Tibial artery (tissue), 4 donors: ENCODE results near the gene MSI2.

ENCODE experiments used
- DNase-seq, 2 donors: peaks; one replicate each; pipeline ENCODE4 v3.0.0-alpha.2; 2019
- H3K27ac ChIP-seq, 2 donors: fragments of 200-600 bp; sonication (generic) in 1 of 2; 1 replicate in 1 of 2; 2 replicates in 1 of 2; pipeline ENCODE4 v1.5.1; 2018 to 2019; ENCODE audit warnings: mild to moderate bottlenecking in 1 of 2
- H3K27me3 ChIP-seq, 2 donors: fragments of 200-600 bp; sonication (generic) in 1 of 2; one replicate each; pipeline versions ENCODE4 v1.5.1 to v1.6.0; 2016 to 2019
- H3K36me3 ChIP-seq, 3 donors: fragments of 200-600 bp; sonication (generic) in 2 of 3; one replicate each; pipeline ENCODE4 v1.5.1; 2016 to 2019; ENCODE audit warnings: mild to moderate bottlenecking in 2 of 3
- H3K4me1 ChIP-seq, 4 donors: fragments of 200-600 bp; sonication (generic) in 2 of 4; 1 replicate in 3 of 4; 2 replicates in 1 of 4; pipeline ENCODE4 v1.5.1; 2016 to 2019
- H3K4me3 ChIP-seq, 2 donors: fragments of 200-600 bp; sonication (generic) in 1 of 2; 1 replicate in 1 of 2; 2 replicates in 1 of 2; pipeline ENCODE4 v1.5.1; 2018 to 2019; ENCODE audit warnings: mild to moderate bottlenecking in 2 of 2
- H3K9me3 ChIP-seq, 3 donors: fragments of 200-600 bp; sonication (generic) in 1 of 3; one replicate each; pipeline ENCODE4 v1.5.1; 2016 to 2019
- CTCF ChIP-seq, 2 experiments: fragments of 200-600 bp in 1 of 2; fragments of 450-650 bp in 1 of 2; IDR thresholded peaks; one replicate each; pipeline ENCODE4 v1.5.1; 2017 to 2019; ENCODE audit warnings: antibody characterized with exemption in 2 of 2, mild to moderate bottlenecking in 1 of 2, moderate library complexity in 1 of 2
- intact Hi-C: fragments of 100-400 bp; cut with DNase I; formaldehyde crosslinking; loops from one replicate; pipeline ENCODE4 v1.15.0; 2023; ENCODE audit warnings: low total_unique reads

The MSI2 gene

GRCh38 chr17:57439651-57440050, 183.3 kb downstream of the MSI2 start:
- DNase-seq = no peak
- no peak for TF ChIP-seq CTCF (IDR thresholded peaks at IDR 0.05)
- Histone ChIP-seq H3K4me1 (peaks cover 0 to 38% (median 16%) of the 10 kb centered on the region in 4 donors), H3K27me3 (no peaks in the 10 kb centered on the region), H3K27ac (no peak overlapping the region), H3K4me3 (no peak overlapping the region), H3K9me3 (no peaks in the 10 kb centered on the region), H3K36me3 (no peaks in the 10 kb centered on the region)
- intact Hi-C loops = loop anchor here (10.0 kb wide), 1 partner anchor 55 kb away; no protein-coding TSS in a partner anchor

GRCh38 chr17:57440522-57441269, 184.4 kb downstream of the MSI2 start:
- Histone ChIP-seq H3K27ac (no peak overlapping the region), H3K4me1 (peaks cover 0 to 39% (median 16%) of the 10 kb centered on the region in 4 donors), H3K36me3 (no peaks in the 10 kb centered on the region), H3K9me3 (no peaks in the 10 kb centered on the region), H3K4me3 (no peak overlapping the region), H3K27me3 (no peaks in the 10 kb centered on the region)
- peak in 1 of 2 experiments; percentile 6 for TF ChIP-seq CTCF (IDR thresholded peaks at IDR 0.05)
- intact Hi-C loops = no loop called here
- DNase-seq = peak; percentile 56 to 75

GRCh38 chr17:57441270-57441600, 184.9 kb downstream of the MSI2 start:
- no peaks in the 10 kb centered on the region for H3K9me3 ChIP-seq
- H3K4me1 ChIP-seq = peaks cover 0 to 43% (median 16%) of the 10 kb centered on the region in 4 donors
- no peak overlapping the region for H3K4me3 ChIP-seq
- DNase-seq = no peak
- no peaks in the 10 kb centered on the region for H3K36me3 ChIP-seq
- TF ChIP-seq CTCF (IDR thresholded peaks at IDR 0.05) = no peak
- no peak overlapping the region for H3K27ac ChIP-seq
- intact Hi-C loops = no loop called here
- H3K27me3 ChIP-seq = no peaks in the 10 kb centered on the region

- no peaks in the 10 kb centered on the region for H3K9me3 ChIP-seq
- no peaks in the 10 kb centered on the region for H3K36me3 ChIP-seq
- H3K4me3 ChIP-seq = no peak overlapping the region
- intact Hi-C loops = no loop called here
- no peak overlapping the region for H3K27ac ChIP-seq
- H3K4me1 ChIP-seq = peaks cover 0 to 43% (median 16%) of the 10 kb centered on the region in 4 donors
- DNase-seq = no peak
- TF ChIP-seq CTCF (IDR thresholded peaks at IDR 0.05) = no peak
- H3K27me3 ChIP-seq = no peaks in the 10 kb centered on the region
These were observed 186.1 kb downstream of the MSI2 start for GRCh38 chr17:57442401-57442823.

- peaks cover 0 to 41% (median 16%) of the 10 kb centered on the region in 4 donors for H3K4me1 ChIP-seq
- H3K9me3 ChIP-seq = no peaks in the 10 kb centered on the region
- H3K27me3 ChIP-seq = no peaks in the 10 kb centered on the region
- no peak for DNase-seq
- H3K27ac ChIP-seq = no peak overlapping the region
- TF ChIP-seq CTCF (IDR thresholded peaks at IDR 0.05) = no peak
- no peak overlapping the region for H3K4me3 ChIP-seq
- no peaks in the 10 kb centered on the region for H3K36me3 ChIP-seq
- intact Hi-C loops = no loop called here
These were observed 186.7 kb downstream of the MSI2 start for GRCh38 chr17:57442914-57443571.
